Measurements from ENCODE around the gene CPVL.
A peak's percentile ranks its signal among the peaks of the same experiment; 100 is the strongest.
"Not testable (repeated sequence)": the region's sequence is repeated elsewhere in the genome, so short reads cannot be mapped to it uniquely, and the experiment has no call there.

CPVL gene

GRCh38 chr7:29116361-29117200 lies 29.8 kb downstream of the CPVL start:
- DNase-seq: no peak

DNA sequence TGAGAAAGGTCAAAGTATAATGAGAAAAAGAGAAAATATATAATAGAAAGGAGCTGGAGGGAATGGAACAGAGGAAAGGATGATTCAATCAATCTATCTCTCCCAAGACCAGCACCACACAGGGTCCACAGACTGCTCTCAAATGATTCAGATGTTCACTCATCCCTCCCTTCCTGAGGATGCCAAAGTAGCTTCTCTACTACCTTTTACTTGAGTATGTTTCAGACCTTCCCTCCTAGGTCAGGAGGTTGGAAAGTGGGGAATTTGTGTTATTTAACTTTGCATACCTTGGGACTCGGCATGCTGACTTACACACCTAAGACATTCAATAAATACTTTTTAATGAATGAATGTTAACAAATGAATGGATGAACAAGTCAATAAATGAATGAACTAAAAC lies 30.6 kb downstream of the CPVL start:
- DNase-seq: no peak

- no peak for DNase-seq
Measured at GRCh38 chr7:29115130-29115687, 31.1 kb downstream of the CPVL start.

DNA sequence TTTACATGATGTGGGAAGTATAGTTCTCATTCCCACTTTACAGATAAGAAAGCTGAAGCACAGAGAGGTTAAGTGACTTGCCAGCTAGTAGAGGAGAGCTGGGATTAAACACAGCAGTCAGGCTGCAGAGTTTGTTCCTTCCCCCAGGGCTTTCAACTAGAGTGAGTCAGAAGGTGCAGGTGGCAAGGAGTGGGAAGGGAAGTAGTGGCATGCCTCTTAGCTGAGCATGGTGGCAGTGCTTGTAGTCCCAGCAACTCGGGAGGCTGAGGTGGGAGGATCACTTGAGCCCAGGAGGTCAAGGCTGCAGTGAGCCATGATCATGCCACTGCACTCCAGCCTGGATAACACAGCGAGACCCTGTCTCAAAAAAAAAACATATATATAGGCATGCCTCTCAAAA lies 32.1 kb downstream of the CPVL start:
- DNase-seq: not testable (repeated sequence)

DNA sequence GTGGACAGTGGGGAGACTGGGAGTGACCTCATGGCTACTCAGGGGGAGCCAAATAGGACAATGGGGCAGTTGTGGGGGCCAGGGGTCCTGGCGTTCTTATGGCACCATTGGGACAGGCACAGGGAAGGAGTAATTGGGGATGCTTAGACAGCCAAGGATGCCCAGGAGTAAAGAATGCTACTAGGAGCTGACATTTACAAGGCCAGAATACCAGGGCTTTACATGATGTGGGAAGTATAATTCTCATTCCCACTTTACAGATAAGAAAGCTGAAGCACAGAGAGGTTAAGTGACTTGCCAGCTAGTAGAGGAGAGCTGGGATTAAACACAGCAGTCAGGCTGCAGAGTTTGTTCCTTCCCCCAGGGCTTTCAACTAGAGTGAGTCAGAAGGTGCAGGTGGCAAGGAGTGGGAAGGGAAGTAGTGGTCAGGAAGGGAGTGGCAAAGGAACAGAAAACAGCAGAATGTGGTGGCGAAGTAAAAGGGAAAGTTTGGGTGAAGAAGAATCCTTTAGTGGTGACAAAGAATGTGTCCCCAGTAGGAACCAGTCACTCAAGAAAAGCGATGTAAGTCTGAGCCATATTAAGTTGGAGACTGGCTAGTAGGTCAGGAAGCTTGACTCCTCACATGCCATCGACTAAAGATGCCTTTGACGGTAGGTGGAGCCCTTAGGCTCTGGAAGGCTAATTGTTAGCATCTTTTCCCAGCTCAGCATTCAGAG lies 32.8 kb downstream of the CPVL start:
- DNase-seq: peak in 1 of 2 experiments; percentile 8

DNA sequence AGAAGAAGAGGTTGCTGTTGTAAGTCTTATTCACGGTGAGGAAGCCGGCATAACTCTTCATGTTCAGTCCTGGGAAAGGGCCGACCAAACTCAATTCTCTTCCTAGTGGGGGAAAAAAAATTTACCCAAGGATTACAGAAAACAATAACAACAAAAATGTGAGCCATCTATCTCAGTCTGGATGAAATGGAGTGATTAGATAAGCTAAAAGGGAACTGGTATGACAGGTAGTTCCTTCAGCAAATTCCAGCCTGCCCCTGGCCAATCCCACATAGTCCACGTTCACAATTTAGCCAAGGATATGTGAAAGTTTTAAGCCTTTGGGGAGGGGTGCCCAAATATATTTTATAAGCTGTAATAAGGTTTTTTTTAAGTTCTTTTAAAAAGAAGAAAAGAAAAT lies 33.6 kb downstream of the CPVL start:
- DNase-seq: no peak

- no peak for DNase-seq
Measured at GRCh38 chr7:29109899-29110298, 36.4 kb downstream of the CPVL start.

- no peak for DNase-seq
Measured at GRCh38 chr7:29109358-29109757, 37.0 kb downstream of the CPVL start.

GRCh38 chr7:29107056-29107455 lies 39.3 kb downstream of the CPVL start:
- no peak for DNase-seq

GRCh38 chr7:29106669-29106988 lies 39.7 kb downstream of the CPVL start:
- DNase-seq: no peak

GRCh38 chr7:29105752-29106668 lies 40.3 kb downstream of the CPVL start:
- peak; percentile 29 to 44 for DNase-seq

DNA sequence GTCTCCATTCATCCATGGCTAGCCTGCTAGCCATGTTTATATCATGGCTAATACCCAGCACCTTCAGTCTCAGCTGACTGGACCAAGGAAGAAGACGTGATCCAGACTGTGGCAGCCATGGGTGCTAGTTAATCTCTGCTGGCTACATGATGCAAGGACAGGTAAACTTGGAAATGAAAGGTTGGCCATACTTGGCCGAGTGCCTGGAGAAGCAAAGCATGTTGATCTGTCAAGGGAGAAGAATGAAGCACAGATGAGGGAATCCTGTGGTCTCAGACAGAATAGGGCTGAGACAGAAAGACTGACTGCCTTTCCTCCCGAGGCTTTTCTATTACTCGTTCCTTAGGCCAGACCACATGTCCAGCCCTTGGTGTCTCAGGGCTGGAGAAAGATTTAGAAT lies 41.1 kb downstream of the CPVL start:
- peak in 1 of 2 experiments; percentile 11 for DNase-seq

DNA sequence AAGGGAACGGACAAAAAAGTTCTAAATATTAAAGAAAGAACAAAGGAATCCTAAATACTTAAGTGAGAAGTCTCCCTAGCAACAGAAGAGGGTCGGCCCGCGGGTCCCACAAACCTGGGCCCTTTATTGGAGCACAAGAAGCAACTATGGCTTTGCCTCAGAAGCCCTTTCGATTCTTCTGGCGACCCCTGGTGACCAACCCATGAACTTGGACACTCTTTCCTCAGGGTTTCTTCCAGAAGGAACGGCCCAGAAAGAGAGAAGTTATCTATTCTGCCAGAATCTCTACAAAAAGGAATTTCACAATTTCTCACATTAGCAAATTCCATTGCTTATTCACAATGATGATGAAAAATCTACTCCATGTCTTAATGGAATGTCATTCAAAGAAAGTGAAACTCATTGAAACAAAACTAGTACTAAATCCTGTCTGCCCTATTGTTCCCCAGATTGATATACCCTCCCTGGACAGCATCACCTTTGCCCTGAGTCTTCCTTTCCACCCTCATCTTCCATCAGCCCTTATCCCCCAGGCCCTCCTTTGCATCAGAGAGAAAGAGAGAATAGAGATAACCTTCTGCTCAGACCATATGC lies 43.7 kb downstream of the CPVL start:
- DNase-seq: peak in 1 of 2 experiments; percentile 46

DNA sequence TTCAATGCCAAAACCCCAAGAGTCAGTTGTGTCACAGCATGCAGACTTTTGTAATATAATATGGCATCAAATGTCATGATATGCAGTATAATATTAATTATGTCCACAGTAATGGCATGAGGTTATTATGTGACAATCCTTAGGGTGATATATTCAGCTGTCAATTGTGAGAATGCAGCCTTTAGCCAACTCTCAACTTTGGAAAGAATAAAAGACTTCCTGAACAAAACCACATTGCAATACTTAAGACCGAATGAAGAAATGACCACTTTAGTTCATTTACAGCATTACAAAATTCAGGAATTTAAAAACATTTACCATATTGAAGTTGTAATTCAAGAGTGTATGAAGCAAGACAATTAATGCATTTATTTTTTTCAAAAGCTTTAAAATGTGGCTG lies 45.4 kb downstream of the CPVL start:
- DNase-seq: no peak

GRCh38 chr7:29099896-29100847 lies 46.2 kb downstream of the CPVL start:
- DNase-seq: no peak

GRCh38 chr7:29096446-29096730 lies 49.9 kb downstream of the CPVL start:
- DNase-seq: no peak

DNA sequence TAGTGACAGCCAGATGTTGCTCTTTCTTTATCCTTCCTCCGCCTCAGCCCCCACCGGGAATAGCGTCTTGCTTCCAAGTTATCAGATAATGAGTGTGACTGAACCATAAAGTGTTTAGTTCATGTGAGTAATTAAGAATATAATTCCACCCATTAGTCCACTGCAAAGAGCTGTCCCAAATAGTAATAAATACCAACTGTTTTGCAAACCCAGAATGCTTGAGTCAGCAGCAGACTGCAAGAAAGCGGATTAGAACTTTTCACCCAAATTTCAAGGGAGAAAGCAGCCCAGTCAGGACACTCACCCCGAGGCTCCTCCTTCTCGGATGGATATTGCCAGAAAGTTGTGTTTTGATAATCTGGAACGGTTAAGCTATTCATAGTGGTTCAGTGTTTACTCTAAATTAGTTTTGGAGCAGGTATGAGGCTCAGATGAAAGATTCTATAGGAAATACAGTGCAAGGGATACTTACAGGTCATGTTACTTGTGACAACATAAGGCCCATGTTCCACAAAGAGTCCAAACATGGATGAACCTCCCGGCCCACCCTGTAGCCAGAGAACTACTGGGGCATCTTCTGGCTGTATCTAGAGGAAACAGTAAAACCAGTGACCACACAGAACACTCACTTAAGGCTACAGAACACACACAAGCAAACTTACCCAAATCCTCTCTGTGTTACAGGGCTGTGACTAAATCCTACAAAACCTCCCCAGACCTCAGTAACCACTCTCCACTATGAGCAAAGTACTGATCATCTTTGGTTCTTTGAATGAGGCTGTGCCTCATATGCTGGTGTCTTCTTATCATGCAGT lies 50.5 kb downstream of the CPVL start:
- no peak for DNase-seq

DNA sequence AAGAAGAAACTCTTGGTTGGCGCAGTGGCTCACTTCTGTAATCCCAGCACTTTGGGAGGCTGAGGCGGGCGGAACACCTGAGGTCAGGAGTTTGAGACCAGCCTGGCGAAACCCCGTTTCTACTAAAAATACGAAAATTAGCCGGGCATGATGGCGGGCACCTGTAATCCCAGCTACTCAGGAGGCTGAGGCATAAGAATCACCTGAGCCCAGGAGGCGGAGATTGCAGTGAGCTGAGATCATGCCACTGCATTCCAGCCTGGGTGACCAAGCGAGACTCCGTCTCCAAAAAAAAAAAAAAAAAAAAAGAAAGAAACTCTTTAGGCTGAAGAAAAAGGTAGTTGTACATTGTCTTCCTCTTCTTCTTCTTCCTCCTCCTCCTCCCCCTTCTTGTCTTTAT lies 53.2 kb downstream of the CPVL start:
- not testable (repeated sequence) for DNase-seq

DNA sequence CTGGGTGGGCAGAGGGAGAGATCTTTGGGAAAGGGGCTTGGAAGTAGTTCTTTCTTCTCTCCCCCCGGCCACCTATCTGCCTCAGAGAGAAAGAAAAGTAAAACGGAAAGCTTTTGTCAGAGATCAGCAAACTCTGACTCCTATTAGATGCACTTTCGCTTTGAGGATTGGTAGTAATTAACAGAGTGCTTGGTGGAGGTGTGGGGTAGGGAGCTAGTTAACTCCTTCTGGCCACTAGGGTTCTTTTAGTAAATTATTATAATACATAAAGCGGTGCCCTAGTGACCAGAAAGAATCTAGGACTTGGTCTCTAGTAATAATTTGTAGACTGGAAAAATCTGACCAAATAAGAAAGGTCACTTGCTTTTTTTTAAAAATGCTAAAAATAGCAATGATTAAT lies 54.6 kb downstream of the CPVL start:
- DNase-seq: no peak

DNA sequence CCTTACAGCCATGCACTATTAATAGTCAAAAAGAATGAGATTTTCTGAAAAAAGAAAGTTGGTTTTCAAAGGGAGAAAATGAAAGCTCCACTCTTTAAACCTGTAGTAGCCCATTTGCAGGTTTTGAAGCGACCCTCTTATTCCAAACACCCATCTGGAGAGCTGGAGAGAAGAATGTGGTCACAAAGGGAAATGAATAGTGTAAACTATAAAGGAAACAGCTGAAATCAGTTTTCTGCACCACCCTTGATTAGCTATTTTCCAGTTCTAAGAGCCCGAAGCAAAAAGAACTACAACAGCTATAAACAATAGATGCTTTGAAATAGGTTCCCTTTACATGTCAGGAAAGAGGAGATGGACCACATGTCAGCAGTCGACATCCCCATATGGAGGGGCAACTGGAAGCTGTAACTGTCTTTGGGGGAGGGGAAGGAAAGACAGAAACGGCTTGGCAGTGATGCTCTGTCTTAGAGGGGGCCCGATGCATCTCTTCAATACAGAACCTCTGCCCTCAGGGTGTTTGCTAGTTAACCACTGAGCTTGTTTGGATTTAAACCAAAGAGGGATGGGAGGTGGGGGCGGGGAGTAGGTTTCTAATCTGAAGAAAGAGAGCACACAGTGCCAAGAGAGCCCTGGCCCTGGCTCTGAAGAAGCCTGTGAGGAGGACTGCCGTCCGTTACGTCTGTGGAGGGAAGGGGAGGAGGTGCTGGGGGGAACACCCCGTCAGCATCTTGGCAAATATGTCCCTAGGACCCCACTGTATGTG lies 55.3 kb downstream of the CPVL start:
- no peak for DNase-seq

Data from NCI-H1930 (cell line).